Muscle layer of duodenum (tissue), 2 donors: Measurements from ENCODE around the gene MYRIP.
"Not testable (repeated sequence)": the region's sequence is repeated elsewhere in the genome, so short reads cannot be mapped to it uniquely, and the experiment has no call there.

ENCODE experiments used
- H3K27ac ChIP-seq: one replicate; pipeline ENCODE4 v1.7.0; 2013; ENCODE audit warnings: mild to moderate bottlenecking, low read length
- H3K27me3 ChIP-seq: one replicate; pipeline ENCODE4 v1.7.0; 2013; ENCODE audit warnings: low read depth, mild to moderate bottlenecking, control low read depth, low read length
- H3K36me3 ChIP-seq, 2 donors: one replicate each; pipeline ENCODE4 v1.7.0; 2013; ENCODE audit warnings: low read length in 2 of 2, control low read depth in 1 of 2, mild to moderate bottlenecking in 1 of 2; ENCODE audit not compliant: insufficient read depth in 2 of 2, control insufficient read depth in 1 of 2
- H3K4me1 ChIP-seq, 2 donors: one replicate each; pipeline ENCODE4 v1.7.0; 2013; ENCODE audit warnings: low read length in 2 of 2, mild to moderate bottlenecking in 2 of 2, control low read depth in 1 of 2, moderate library complexity in 1 of 2; ENCODE audit not compliant: insufficient read depth in 2 of 2, control insufficient read depth in 1 of 2
- H3K4me3 ChIP-seq, 2 donors: one replicate each; pipeline ENCODE4 v1.7.0; 2013; ENCODE audit warnings: low read length in 2 of 2, low read depth in 1 of 2, mild to moderate bottlenecking in 1 of 2
- H3K9me3 ChIP-seq, 2 donors: one replicate each; pipeline ENCODE4 v1.7.0; 2013; ENCODE audit warnings: low read length in 2 of 2, control low read depth in 1 of 2, mild to moderate bottlenecking in 1 of 2; ENCODE audit not compliant: control insufficient read depth in 1 of 2
- donor health status: healthy.

MYRIP gene

DNA sequence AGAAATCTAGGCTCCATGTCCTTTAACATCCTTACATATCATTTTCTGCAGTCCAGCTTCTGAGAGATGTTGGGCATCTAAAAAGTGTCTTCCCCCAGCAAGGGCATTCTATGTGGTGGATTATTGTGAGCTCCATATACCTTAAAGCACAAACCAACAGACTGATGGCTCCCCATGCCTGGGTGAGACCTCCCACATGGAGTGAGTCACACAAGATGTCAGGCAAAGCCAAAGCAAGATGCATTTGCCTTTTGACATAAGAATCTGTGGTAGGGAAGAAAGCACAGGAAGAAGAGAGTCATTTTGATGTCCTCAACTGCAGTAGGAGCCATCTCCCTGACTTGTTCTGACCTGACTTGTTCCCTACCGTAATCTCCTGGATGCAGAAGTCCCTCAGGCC, 261.4 kb downstream of the MYRIP start:
- Histone ChIP-seq H3K27ac (no peak overlapping the region), H3K4me3 (no peak overlapping the region), H3K27me3 (no peaks in the 10 kb centered on the region), H3K4me1 (no peaks in the 10 kb centered on the region), H3K36me3 (no peaks in the 10 kb centered on the region), H3K9me3 (no peaks in the 10 kb centered on the region)

DNA sequence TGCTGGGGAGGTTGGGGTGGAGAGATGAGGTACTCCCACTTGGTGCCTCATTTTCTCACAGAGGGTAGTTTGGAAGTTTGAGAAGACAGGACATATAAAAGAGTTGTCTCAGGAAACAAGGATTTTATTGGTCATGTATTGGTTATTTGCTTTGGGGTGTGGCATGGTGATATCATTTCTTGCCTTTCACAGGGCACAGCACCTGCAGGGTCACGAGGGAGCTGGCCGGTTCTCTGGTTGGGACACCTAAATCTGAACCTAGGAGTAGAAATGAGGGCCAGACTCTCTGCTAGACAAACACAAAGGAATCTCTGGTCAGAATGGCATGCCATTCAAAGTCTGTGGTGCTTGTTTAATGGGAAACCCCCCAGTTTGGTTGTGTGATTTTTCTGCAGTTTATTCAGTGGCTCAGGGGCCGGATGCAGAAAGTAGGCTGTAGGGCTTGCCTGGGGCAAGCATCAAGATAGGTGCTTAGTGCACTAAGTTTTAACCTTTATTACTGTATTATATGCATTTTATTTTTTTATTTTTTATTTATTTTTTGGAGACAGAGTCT, 262.4 kb downstream of the MYRIP start:
- H3K4me3 ChIP-seq = no peak overlapping the region
- H3K27ac ChIP-seq = no peak overlapping the region
- no peaks in the 10 kb centered on the region for H3K36me3 ChIP-seq
- no peaks in the 10 kb centered on the region for H3K9me3 ChIP-seq
- no peaks in the 10 kb centered on the region for H3K4me1 ChIP-seq
- no peaks in the 10 kb centered on the region for H3K27me3 ChIP-seq

DNA sequence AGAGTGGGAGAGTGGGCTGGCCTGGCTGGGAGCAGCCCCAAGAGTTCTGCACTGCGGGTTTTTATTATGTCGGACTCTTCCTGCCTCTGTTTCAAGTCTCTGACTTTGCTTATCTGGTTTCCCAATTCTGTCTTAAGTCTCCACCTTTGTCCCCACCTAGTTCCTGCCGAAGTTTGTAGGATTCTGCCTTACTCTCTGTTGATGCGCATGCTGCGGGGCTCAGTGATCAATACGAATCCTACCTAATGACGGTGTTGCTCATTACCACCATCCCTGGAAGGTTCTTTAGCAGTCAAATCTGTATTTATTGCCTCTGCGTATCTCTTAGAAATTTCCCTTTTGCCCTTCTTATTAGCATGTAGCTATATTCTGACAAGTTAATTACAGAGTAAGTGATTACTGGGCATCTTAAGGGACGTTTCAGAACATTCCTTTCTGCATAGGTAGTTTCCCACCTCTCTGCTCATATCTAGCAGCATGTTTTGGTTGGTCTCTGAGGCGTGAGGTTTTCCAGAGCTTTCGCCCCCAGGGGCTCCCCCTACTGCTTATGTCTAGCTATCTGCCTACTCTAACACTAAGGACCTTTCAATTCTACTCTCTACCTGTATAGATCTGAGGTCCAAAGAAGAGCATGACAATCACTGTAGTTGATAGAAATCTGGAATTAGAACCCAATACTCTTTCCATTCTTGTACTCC, 264.1 kb downstream of the MYRIP start:
- Histone ChIP-seq H3K27me3 (no peaks in the 10 kb centered on the region), H3K4me3 (no peak overlapping the region), H3K9me3 (no peaks in the 10 kb centered on the region), H3K27ac (no peak overlapping the region), H3K36me3 (no peaks in the 10 kb centered on the region), H3K4me1 (no peaks in the 10 kb centered on the region)

DNA sequence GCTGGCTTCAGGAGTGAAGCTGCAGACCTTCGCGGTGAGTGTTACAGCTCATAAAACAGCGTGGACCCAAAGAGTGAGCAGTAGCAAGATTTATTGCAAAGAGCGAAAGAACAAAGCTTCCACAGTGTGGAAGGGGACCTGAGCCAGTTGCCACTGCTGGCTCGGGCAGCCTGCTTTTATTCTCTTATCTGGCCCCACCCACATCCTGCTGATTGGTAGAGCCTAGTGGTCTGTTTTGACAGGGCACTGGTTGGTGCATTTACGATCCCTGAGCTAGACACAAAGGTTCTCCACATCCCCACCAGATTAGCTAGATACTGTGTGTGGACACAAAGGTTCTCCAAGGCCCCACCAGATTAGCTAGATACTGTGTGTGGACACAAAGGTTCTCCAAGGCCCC, 267.7 kb downstream of the MYRIP start:
- not testable (repeated sequence) for H3K27me3 ChIP-seq, H3K4me3 ChIP-seq, H3K36me3 ChIP-seq, H3K4me1 ChIP-seq, H3K9me3 ChIP-seq, H3K27ac ChIP-seq

DNA sequence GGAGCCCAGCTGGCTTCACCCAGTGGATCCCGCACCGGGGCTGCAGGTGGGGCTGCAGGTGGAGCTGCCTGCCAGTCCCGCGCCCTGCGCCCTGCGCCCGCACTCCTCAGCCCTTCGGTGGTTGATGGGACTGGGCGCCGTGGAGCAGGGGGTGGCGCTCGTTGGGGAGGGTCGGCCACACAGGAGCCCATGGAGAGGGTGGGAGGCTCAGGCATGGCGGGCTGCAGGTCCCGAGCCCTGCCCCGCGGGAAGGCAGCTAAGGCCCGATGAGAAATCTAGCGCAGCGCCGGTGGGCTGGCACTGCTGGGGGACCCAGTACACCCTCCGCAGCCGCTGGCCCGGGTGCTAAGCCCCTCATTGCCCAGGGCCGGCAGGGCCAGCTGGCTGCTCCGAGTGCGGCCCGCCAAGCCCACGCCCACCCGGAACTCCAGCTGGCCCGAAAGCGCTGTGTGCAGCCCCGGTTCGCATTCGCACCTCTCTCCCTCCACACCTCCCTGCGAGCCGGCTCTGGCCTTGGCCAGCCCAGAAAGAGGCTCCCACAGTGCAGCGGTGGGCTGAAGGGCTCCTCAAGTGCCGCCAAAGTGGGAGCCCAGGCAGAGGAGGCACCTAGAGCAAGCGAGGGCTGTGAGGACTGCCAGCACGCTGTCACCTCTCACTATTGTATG, 268.6 kb downstream of the MYRIP start:
- H3K4me3 ChIP-seq, H3K27ac ChIP-seq, H3K27me3 ChIP-seq, H3K36me3 ChIP-seq, H3K9me3 ChIP-seq, H3K4me1 ChIP-seq: not testable (repeated sequence)

DNA sequence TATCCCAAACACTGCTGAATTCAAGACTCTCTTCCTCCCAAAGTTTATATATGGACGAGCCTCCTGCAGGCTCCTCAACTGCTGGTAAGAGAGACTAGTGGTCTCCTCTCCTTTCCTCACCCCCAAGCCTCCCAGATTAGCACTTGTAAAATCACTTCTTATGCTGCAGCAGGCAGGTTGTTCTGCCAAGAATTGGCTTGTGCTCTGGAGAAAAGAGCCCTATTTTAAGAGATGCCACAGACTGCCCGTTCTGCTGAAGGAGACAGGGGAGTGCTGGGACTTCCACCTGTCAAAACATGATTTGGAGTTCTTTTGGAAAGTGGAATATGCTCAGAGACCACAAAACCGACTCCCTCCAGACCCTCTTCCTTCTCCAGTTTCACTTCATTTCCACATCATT, 269.2 kb downstream of the MYRIP start:
- Histone ChIP-seq H3K4me1 (no peaks in the 10 kb centered on the region), H3K27ac (no peak overlapping the region), H3K27me3 (no peaks in the 10 kb centered on the region), H3K36me3 (no peaks in the 10 kb centered on the region), H3K4me3 (no peak overlapping the region), H3K9me3 (no peaks in the 10 kb centered on the region)

DNA sequence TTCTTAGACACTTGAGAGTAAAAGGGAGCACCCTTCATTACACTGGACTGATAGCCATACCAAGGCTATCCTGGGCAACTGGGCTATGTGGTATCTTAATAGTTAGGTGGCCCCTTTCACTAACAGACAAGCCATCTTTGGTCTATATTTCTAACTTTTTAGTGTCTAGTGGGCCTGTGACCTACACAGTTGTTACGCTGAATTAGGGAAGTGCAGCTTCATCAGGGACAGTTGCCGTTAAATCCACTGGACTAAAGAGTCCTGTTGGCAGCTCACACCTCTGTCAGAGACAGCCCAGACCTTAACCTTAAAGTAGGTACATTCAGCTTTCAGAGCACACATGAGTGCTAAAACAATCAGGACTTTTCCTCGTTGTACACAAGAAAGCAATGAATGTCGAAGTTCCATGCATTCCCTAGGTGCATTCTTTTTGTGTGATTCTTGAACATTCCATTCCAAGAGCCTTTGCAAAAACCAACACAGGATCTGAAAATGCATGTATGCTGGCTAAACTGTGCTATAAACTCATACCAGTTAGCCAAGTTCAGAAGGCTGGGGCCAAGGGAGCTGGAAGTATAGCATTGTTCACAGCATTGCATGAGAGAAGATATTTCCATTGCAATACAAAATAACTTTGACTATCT, 269.9 kb downstream of the MYRIP start:
- Histone ChIP-seq H3K27ac (no peak overlapping the region), H3K4me1 (no peaks in the 10 kb centered on the region), H3K9me3 (no peaks in the 10 kb centered on the region)

DNA sequence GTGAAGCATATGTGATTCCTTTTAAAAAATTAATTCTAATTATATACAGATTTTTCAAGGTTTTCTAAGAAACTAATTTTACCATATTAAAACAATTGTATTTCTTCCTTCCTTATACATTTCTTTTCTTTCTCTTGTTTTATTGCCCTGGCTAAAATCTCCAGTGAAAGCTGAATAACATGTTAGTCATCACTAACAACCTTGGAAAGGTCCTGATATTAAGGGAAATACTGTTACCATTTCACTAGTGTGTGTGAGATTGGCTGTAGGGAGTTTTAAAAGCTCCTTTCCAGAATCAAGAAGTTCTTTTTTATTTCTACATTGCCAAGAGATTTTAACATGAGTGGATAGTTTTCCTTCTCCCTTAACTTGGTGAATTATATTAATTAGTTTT, 270.4 kb downstream of the MYRIP start:
- H3K4me1 ChIP-seq = no peaks in the 10 kb centered on the region
- no peaks in the 10 kb centered on the region for H3K36me3 ChIP-seq
- H3K27me3 ChIP-seq = no peaks in the 10 kb centered on the region
- no peaks in the 10 kb centered on the region for H3K9me3 ChIP-seq
- no peak overlapping the region for H3K4me3 ChIP-seq
- no peak overlapping the region for H3K27ac ChIP-seq

More for the DNA sequence above, 269.9 kb downstream of the MYRIP start:
- Histone ChIP-seq H3K36me3 (no peaks in the 10 kb centered on the region), H3K4me3 (no peak overlapping the region), H3K27me3 (no peaks in the 10 kb centered on the region)

DNA sequence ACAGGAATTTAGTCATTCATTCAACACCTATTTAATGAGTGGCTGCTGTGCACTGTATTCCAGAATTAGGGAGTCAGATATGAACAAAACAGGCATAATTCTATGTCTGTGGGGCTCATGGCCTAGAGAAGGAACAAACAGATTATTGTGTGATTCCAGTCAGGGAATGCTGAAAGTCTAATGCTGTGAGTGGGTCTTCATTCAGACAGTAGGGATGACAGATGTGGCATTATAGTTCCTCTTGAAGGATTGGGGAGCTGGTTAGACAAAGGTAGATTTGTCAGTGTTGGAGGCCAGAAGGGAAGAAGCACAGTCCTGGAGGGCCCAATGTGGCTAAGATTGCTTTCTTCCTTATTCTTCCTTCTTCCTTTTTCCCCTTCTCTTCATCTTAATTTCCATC, 273.7 kb downstream of the MYRIP start:
- Histone ChIP-seq H3K27ac (no peak overlapping the region), H3K4me1 (no peaks in the 10 kb centered on the region), H3K27me3 (no peaks in the 10 kb centered on the region), H3K36me3 (no peaks in the 10 kb centered on the region), H3K4me3 (no peak overlapping the region), H3K9me3 (no peaks in the 10 kb centered on the region)

DNA sequence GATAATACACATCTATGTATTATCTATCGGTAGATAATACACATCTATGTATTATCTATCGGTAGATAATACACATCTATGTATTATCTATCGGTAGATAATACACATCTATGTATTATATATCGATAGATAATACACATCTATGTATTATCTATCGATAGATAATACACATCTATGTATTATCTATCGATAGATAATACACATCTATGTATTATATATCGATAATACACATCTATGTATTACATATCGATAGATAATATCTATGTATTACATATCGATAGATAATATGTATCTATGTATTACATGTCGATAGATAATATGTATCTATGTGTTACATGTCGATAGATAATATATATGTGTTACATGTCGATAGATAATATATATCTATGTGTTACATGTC, 275.0 kb downstream of the MYRIP start:
- H3K27me3 ChIP-seq, H3K9me3 ChIP-seq, H3K4me1 ChIP-seq, H3K4me3 ChIP-seq, H3K36me3 ChIP-seq, H3K27ac ChIP-seq: not testable (repeated sequence)

DNA sequence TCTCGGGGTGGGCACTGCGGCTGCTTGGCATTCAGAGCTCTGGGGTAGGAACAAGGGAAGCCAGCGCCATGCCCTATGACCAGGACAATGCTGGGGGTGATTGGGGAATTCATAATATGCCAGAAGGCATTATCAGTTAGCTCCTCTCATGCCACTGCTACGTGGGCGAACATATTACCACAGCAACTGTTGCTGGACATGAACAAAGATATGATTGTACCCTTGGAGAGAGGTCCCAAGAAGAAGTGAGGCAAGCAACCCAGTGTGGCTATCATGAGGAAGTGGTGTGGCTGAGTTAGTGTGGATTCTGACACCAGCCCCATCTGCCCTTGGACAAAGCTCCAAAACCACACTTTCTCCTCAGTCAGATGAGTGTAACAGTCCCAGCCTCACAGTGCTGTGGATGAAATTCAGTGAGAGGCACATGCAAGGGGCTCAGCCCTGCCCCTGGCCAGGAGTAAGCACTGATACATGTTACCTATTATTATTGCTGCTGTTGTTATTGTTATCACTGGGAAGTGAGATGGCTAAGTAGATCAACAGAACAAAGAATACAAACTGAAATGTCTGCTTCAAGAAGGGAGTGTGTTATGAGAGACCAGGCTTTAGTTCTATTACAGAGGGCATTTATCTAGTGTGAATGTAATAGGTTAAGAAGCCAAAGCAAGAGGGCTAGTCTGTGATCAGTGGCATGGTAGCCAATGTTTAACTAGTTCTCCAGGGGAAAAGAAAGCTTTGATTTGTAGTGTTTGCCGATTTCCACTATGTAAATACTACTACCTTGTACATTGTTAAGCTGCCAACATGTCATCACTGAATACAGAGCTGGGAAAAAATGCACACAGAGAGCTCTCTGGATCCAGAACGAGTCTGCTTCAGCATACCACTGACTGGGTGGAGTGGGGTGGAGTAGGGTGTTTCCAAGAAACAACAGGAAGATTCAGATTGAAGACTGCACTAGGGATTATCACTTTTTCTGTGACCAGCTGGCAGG, 277.8 kb downstream of the MYRIP start:
- Histone ChIP-seq H3K4me1 (no peaks in the 10 kb centered on the region), H3K9me3 (no peaks in the 10 kb centered on the region), H3K27me3 (no peaks in the 10 kb centered on the region), H3K36me3 (no peaks in the 10 kb centered on the region), H3K4me3 (no peak overlapping the region), H3K27ac (no peak overlapping the region)
